GM21825 (cell line): Measurements from ENCODE around the gene LMF1.

Source experiments
- ATAC-seq: cut with Tn5 transposase; IDR thresholded peaks from one replicate; pipeline ENCODE4 v1.9.1; 2021; ENCODE audit warnings: mild to moderate bottlenecking, moderate library complexity; ENCODE audit not compliant: unreplicated experiment

Gene LMF1

GRCh38 chr16:916035-916799 is 54.6 kb downstream of the LMF1 start:
- no peak for ATAC-seq

GRCh38 chr16:915546-915945 is 55.2 kb downstream of the LMF1 start:
- ATAC-seq: no peak

- ATAC-seq: no peak
These were observed 56.3 kb downstream of the LMF1 start for GRCh38 chr16:914440-914839.

DNA sequence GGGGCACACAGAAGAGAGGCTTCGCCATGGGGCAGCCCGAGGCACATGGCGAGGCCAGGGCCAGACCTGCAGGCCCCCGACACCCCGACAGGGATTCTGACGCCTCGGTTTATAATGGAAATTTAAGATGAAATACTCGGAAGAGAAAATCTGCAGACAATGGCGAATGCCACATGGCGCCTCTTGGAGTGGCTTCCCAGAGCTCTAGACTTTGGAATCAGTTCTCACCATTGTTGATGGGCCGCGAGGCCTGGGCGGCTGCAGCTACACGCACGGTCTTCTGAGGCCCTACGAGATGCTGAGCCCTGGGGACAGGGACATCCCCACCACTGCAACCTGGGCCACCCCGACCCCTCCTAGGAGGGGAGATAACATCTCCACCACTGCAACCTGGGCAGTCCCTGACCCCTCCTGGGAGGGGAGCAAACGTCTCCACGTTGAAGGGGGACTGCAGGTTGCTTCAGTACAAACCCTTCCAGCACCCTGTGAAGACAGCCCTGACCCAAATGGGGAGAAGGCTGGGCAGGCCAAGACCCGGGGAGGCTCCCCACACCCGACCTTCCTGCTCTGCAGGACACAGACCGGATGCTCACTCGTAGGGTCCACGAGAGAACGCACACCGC is 56.9 kb downstream of the LMF1 start:
- ATAC-seq: no peak

DNA sequence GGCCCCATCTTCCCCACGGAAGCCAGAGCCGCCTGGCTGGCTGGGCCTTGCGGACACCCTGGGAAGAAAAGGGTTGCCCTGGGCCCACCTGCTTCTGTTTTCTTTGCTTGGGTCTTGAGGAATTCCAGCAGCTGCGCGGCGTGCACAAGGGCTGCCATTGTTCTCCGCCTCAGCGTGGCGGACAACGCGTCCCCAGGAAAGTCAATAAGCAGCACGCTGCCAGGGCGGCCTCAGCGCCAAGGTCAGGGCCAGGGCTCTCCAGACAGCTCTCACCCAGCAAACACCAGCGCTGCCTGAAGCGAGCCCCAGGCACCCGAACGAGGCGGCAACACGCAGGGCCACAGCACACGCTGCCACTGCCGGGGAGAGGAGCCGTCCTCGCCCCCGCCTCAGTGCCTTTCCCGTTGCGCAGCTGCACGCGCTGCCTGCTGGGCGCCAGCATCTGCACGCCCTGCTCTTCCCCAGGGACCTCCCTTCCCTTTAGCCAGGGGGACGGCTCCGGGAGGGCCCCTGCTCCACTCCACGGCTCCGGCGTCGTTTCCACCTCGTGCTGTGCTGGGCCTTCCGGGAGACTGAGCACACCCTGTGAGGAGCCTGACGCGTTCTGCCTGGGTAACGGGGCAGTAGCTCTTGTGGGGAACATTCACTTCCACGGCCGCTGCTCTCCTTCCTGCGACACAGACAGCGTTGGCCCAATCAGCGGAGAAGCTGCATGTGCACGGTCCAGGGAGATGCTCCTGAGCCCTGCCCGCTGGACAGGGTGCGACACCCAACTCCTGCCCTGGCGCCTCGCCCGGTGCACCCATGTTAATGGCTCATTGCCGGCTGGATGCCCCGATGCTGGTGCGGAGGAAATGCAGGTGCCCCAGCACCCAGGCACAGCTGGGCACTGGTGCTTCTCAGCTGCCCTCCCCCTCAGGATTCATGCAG is 57.8 kb downstream of the LMF1 start:
- no peak for ATAC-seq

DNA sequence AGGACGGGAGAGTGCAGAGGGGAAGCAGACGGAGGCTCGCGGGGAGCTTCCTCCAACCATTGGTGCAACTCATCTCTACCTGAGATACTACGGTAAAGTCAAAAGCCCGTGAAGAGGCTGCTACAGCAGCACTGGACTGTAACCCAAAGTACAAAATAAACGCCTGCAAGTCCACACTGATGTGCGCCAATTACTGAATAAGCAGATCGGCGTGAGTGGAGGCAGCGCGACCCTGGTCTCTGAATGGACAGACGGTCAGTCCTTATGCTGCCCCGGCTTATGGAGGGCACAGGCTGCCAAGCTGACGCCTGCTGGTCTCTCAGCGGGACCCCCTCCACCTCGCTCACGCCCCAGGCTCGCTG is 58.5 kb downstream of the LMF1 start:
- no peak for ATAC-seq

GRCh38 chr16:911604-912321 is 59.0 kb downstream of the LMF1 start:
- no peak for ATAC-seq

GRCh38 chr16:911101-911500 is 59.7 kb downstream of the LMF1 start:
- no peak for ATAC-seq

DNA sequence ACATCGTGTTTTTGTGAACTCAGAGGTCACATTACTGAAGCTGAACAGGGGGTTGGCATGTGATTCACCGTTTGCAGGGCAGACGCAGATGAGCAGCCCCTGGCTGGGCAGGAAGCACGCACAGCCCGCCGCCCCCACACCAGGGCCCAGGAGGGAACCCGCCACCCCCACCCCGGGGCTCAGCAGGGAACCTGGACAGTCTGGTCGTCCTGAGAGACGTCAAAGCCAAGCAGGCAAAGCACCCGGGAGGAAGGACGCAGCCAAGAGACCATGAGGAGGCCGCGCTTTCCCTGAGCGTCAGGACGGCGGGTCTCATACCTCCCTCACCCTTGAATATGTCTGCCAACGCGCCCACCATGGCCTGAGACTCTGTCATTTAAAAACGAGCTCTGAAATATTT is 60.6 kb downstream of the LMF1 start:
- ATAC-seq: no peak

DNA sequence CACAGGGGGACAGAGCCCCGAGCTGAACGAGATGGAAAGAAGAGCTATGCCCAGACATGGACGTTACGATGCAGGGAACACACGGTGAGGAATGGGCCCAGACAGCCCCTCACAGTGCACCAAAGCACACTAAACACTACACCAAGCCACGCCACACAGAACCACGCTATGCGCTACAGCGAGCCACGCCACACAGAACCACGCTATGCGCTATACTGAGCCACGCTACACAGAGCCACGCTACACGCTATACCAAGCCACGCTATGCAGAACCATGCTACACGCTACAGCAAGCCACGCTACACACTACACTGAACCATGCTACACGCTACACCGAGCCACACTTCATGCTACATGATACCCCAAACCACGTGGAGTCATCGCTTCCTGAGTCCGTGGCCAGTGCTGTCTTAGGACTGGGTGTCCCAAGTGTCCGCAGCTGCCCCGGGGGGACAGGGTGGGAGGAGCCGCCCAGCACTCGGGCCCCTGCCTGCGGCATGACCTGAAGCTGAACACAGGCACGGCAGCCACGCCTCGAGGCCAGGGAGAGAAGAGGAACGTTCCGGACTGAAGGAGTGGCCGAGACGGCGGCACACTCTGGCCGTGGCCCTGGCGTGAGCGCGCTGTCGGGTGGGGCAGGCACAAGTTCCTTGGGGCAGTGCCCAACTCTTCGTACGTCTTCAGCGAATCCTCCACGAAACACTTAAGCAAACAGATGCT is 61.3 kb downstream of the LMF1 start:
- no peak for ATAC-seq

DNA sequence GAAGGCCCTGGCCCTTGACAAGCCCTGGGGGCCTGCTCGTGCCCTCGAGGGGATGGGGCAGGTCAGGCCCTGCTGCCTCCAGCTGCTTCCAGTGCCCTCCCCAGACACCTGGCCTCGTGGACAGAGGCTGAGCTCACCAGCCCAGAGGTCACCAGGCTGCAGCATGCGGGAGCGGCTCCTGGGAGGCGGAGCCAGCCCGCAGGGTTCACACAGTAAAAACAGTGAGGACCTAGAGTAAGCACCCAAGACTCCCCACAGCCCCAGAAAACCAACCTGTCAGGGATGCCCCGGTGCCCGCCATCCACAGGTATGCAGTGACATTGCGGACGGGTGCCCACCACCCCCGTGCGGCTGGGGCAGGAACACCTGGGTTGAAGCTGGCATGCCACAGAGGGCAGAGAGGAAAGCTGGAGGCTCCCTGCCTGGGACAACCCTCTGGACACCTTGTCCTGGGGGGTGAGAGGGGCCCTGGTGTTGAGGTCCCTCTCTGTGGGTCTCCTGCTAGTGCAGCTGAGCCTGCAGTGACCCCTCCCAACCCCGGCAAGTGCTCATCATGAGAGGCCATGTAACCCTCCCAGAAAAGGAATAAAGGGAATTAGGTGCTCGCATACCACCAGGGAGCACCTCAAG is 62.1 kb downstream of the LMF1 start:
- no peak for ATAC-seq

GRCh38 chr16:907842-908241 is 62.9 kb downstream of the LMF1 start:
- ATAC-seq: no peak

GRCh38 chr16:907361-907760 is 63.4 kb downstream of the LMF1 start:
- no peak for ATAC-seq

DNA sequence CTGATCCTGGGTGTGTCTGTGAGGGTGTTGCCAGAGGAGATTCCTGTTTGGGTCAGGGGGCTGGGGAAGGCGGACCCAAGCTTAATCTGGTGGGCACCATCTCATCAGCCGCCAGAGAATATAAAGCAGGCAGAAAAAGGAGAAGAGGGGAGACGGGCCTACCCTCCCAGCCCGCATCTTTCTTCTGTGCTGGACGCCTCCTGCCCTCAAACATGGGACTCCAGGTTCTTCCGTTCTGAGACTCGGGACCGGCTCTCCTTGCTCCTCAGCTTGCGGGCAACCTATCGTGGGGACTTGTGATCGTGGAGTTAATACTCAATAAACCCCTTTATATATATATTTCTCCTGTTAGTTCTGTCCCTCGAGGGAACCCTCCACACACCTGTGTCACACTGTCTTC is 64.5 kb downstream of the LMF1 start:
- ATAC-seq: no peak

GRCh38 chr16:901715-902601 is 68.8 kb downstream of the LMF1 start:
- ATAC-seq: no peak

DNA sequence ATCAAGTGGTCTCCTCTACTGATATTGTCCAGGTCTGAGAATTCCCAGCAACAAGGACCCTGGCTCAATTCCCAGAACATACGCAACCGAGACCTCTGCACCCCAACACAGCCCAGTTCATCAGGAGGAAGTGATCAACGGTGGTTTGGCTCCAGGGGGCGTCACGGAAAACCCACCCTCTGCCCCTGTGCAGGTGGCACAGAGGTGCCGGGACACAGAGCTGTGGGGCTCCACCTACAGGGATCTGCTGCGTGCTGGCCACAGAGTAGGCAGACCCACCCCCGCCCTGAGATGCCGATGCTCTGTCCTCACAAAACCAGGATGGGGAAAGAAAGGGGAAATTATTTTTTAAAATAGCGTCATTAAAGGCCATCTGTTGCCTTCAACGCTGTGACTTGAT is 69.6 kb downstream of the LMF1 start:
- ATAC-seq: no peak

GRCh38 chr16:900211-900610 is 70.6 kb downstream of the LMF1 start:
- no peak for ATAC-seq

GRCh38 chr16:899683-900060 is 71.1 kb downstream of the LMF1 start:
- ATAC-seq: no peak
